WTC11 (cell line): Measurements from ENCODE around the gene NET1. TPM values are rescaled to one million over a fixed set of nuclear protein-coding genes. Genes with fewer than 3 reads are reported as not detected.
A peak's percentile ranks its signal among the peaks of the same experiment; 100 is the strongest.

Experiments used
- ATAC-seq: fragments of 200-7000 bp; cut with Tn5 transposase; 2 replicates; pipeline ENCODE4 v1.10.0; 2021; ENCODE audit warnings: mild to moderate bottlenecking, moderate library complexity
- CTCF ChIA-PET: fragments of 300-600 bp; sonication (Branson Sonifier 250); formaldehyde crosslinking; loops from one replicate; lab custom pipeline; 2021; ENCODE audit warnings: antibody characterized with exemption; lab: Charles Lee
- POLR2A ChIA-PET: fragments of 350-600 bp; sonication (Branson Sonifier 250); formaldehyde crosslinking; loops from one replicate; lab custom pipeline; 2021; ENCODE audit warnings: antibody characterized with exemption; lab: Charles Lee
- DNase-seq: peaks from one replicate; pipeline ENCODE4 v3.0.0; 2021; ENCODE audit warnings: low spot score
- H3K27ac Mint-ChIP-seq: 2 replicates; pipeline ENCODE4 v1.8.0; 2021; ENCODE audit warnings: mixed read lengths
- H3K27me3 Mint-ChIP-seq: 2 replicates; pipeline ENCODE4 v1.8.0; 2021; ENCODE audit warnings: low read depth, mild to moderate bottlenecking, moderate library complexity, mixed read lengths
- H3K36me3 Mint-ChIP-seq: 2 replicates; pipeline ENCODE4 v1.8.0; 2021; ENCODE audit warnings: mixed read lengths
- H3K4me1 Mint-ChIP-seq: 2 replicates; pipeline ENCODE4 v1.8.0; 2022; ENCODE audit warnings: mixed read lengths
- H3K4me3 Mint-ChIP-seq: 2 replicates; pipeline ENCODE4 v1.8.0; 2021; ENCODE audit warnings: mild to moderate bottlenecking, moderate library complexity, mixed read lengths
- H3K9me3 Mint-ChIP-seq: 2 replicates; pipeline ENCODE4 v1.8.0; 2021; ENCODE audit warnings: mixed read lengths
- ATF6 ChIP-seq: sonication (generic); formaldehyde crosslinking; IDR thresholded peaks from 2 replicates; pipeline ENCODE4 v1.8.1; 2023; ENCODE audit warnings: mild to moderate bottlenecking, missing genetic modification reagents
- CREM ChIP-seq: sonication (generic); formaldehyde crosslinking; IDR thresholded peaks from 2 replicates; pipeline ENCODE4 v1.8.1; 2022; ENCODE audit warnings: mild to moderate bottlenecking, missing genetic modification reagents, moderate library complexity
- E2F4 ChIP-seq: sonication (generic); formaldehyde crosslinking; IDR thresholded peaks from 2 replicates; pipeline ENCODE4 v1.8.1; 2022; ENCODE audit warnings: low read depth, mild to moderate bottlenecking, moderate library complexity, missing genetic modification reagents, borderline replicate concordance
- ETV6 ChIP-seq: sonication (generic); formaldehyde crosslinking; IDR thresholded peaks from 2 replicates; pipeline ENCODE4 v1.8.1; 2022; ENCODE audit warnings: mild to moderate bottlenecking, missing genetic modification reagents
- JUN ChIP-seq: sonication (generic); formaldehyde crosslinking; IDR thresholded peaks from 2 replicates; pipeline ENCODE4 v1.8.0; 2023; ENCODE audit warnings: mild to moderate bottlenecking, missing genetic modification reagents
- KAT7 ChIP-seq: sonication (generic); formaldehyde crosslinking; IDR thresholded peaks from 2 replicates; pipeline ENCODE4 v1.8.1; 2023; ENCODE audit warnings: missing genetic modification reagents, mild to moderate bottlenecking, borderline replicate concordance
- MAX ChIP-seq: sonication (generic); formaldehyde crosslinking; IDR thresholded peaks from 2 replicates; pipeline ENCODE4 v1.8.0; 2022; ENCODE audit warnings: mild to moderate bottlenecking, missing genetic modification reagents
- NFYB ChIP-seq: sonication (generic); formaldehyde crosslinking; conservative IDR thresholded peaks from 2 replicates; pipeline ENCODE4 v1.8.0; 2022; ENCODE audit warnings: low read depth, missing genetic modification reagents
- RELA ChIP-seq: sonication (generic); formaldehyde crosslinking; IDR thresholded peaks from 2 replicates; pipeline ENCODE4 v1.8.1; 2022; ENCODE audit warnings: missing genetic modification reagents, mild to moderate bottlenecking, borderline replicate concordance
- SMAD3 ChIP-seq: sonication (generic); formaldehyde crosslinking; IDR thresholded peaks from 2 replicates; pipeline ENCODE4 v1.8.0; 2022; ENCODE audit warnings: missing genetic modification reagents, mild to moderate bottlenecking, borderline replicate concordance
- TCF7 ChIP-seq: sonication (generic); formaldehyde crosslinking; IDR thresholded peaks from 2 replicates; pipeline ENCODE4 v1.8.0; 2022; ENCODE audit warnings: mild to moderate bottlenecking, low read depth, missing genetic modification reagents, moderate library complexity
- USF2 ChIP-seq: sonication (generic); formaldehyde crosslinking; IDR thresholded peaks from 2 replicates; pipeline ENCODE4 v1.8.1; 2023; ENCODE audit warnings: mild to moderate bottlenecking, missing genetic modification reagents, moderate library complexity
- ZBTB43 ChIP-seq: sonication (generic); formaldehyde crosslinking; IDR thresholded peaks from 2 replicates; pipeline ENCODE4 v1.8.1; 2023; ENCODE audit warnings: mild to moderate bottlenecking, missing genetic modification reagents
- ZNF121 ChIP-seq: sonication (generic); formaldehyde crosslinking; IDR thresholded peaks from 2 replicates; pipeline ENCODE4 v1.8.0; 2023; ENCODE audit warnings: missing genetic modification reagents
- ZNF219 ChIP-seq: sonication (generic); formaldehyde crosslinking; IDR thresholded peaks from 2 replicates; pipeline ENCODE4 v1.8.0; 2023; ENCODE audit warnings: missing genetic modification reagents, mild to moderate bottlenecking, borderline replicate concordance
- ZNF232 ChIP-seq: sonication (generic); formaldehyde crosslinking; IDR thresholded peaks from 2 replicates; pipeline ENCODE4 v1.8.0; 2022; ENCODE audit warnings: mild to moderate bottlenecking, missing genetic modification reagents
- ZNF396 ChIP-seq: fragments of 250-450 bp; sonication (Bioruptor Pico); IDR thresholded peaks from 2 replicates; pipeline ENCODE4 v1.8.0; 2021; ENCODE audit warnings: mild to moderate bottlenecking, moderate library complexity, borderline replicate concordance
- ZNF532 ChIP-seq: fragments of 250-450 bp; sonication (Bioruptor Pico); IDR thresholded peaks from 2 replicates; pipeline ENCODE4 v1.9.0; 2021; ENCODE audit warnings: mild to moderate bottlenecking, borderline replicate concordance
- ZSCAN18 ChIP-seq: fragments of 250-450 bp; sonication (Bioruptor Pico); IDR thresholded peaks from 2 replicates; pipeline ENCODE4 v2.1.2; 2022; ENCODE audit warnings: mild to moderate bottlenecking, moderate library complexity
- total RNA-seq: library from RNA; stranded (reverse); gene quantifications from 3 replicates; pipeline ENCODE4 v1.2.3, GENCODE V29; 2021

NET1 gene
- total RNA-seq, 1 experiment from 2014 or later: 85.4 TPM

- ChIA-PET CTCF (interaction anchor here (1.5 to 1.7 kb wide), 2 partner anchors 61 to 120 kb away, joined by 4 to 5 read pairs; no protein-coding TSS in a partner anchor), POLR2A (no interaction called here)
Measured at GRCh38 chr10:5503477-5503835, 91.1 kb downstream of the NET1 start.

More at GRCh38 chr10:5503477-5503835, 91.1 kb downstream of the NET1 start:
- H3K4me3 Mint-ChIP-seq: no peak overlapping the region
- ATAC-seq (no peak), DNase-seq (no peak)
- H3K27ac Mint-ChIP-seq: peak overlapping the region; percentile 55; the same call in 1 of the 2 replicates
- TF ChIP-seq ATF6 (CRISPR knock-in tag) (no peak), ZNF532 (CRISPR knock-in tag) (no peak), JUN (CRISPR knock-in tag) (no peak), SMAD3 (CRISPR knock-in tag) (no peak), RELA (CRISPR knock-in tag) (no peak), CREM (no peak), NFYB (CRISPR knock-in tag) (no peak), ZNF121 (no peak), ZNF396 (no peak), USF2 (CRISPR knock-in tag) (no peak), ZBTB43 (CRISPR knock-in tag) (no peak), ETV6 (CRISPR knock-in tag) (no peak), ZSCAN18 (no peak), ZNF219 (CRISPR knock-in tag) (no peak), MAX (no peak), E2F4 (no peak), KAT7 (no peak), TCF7 (CRISPR knock-in tag) (no peak), ZNF232 (CRISPR knock-in tag) (no peak)
- H3K36me3 Mint-ChIP-seq: no peaks in the 10 kb centered on the region
- H3K27me3 Mint-ChIP-seq: no peaks in the 10 kb centered on the region
- H3K9me3 Mint-ChIP-seq: no peaks in the 10 kb centered on the region
- peaks cover 22% of the 10 kb centered on the region for H3K4me1 Mint-ChIP-seq
